H9 (cell line): ENCODE data around the gene CYP24A1. TPM values are rescaled to one million over a fixed set of nuclear protein-coding genes. Genes with fewer than 3 reads are reported as not detected.

Experiments used
- DNase-seq: peaks from one replicate; pipeline ENCODE4 v3.0.0-alpha.2; 2017
- H2AFZ ChIP-seq: one replicate; pipeline ENCODE4 v1.6.1; 2013; ENCODE audit warnings: mild to moderate bottlenecking, low read length, control low read depth, moderate library complexity
- H2AK5ac ChIP-seq: 2 replicates; pipeline ENCODE4 v1.6.1; 2013; ENCODE audit warnings: low read length, control low read depth, mixed read lengths; ENCODE audit not compliant: insufficient read length
- H2BK120ac ChIP-seq: one replicate; pipeline ENCODE4 v1.6.1; 2013; ENCODE audit warnings: low read depth, mild to moderate bottlenecking, low read length, control low read depth, inconsistent platforms; ENCODE audit not compliant: poor library complexity, severe bottlenecking
- H2BK12ac ChIP-seq: 2 replicates; pipeline ENCODE4 v1.6.1; 2013; ENCODE audit warnings: low read length, control low read depth, mixed read lengths, low read depth; ENCODE audit not compliant: insufficient read length
- H2BK15ac ChIP-seq: 2 replicates; pipeline ENCODE4 v1.6.1; 2013; ENCODE audit warnings: low read depth, low read length, control low read depth
- H2BK20ac ChIP-seq: one replicate; pipeline ENCODE4 v1.6.1; 2013; ENCODE audit warnings: low read depth, mild to moderate bottlenecking, low read length, control low read depth, inconsistent platforms; ENCODE audit not compliant: poor library complexity, severe bottlenecking
- H2BK5ac ChIP-seq: 2 replicates; pipeline ENCODE4 v1.6.1; 2013; ENCODE audit warnings: low read length, control low read depth, mixed read lengths; ENCODE audit not compliant: insufficient read length
- H3K14ac ChIP-seq: 2 replicates; pipeline ENCODE4 v1.6.1; 2013; ENCODE audit warnings: low read length, control low read depth; ENCODE audit not compliant: insufficient read depth
- H3K18ac ChIP-seq: 2 replicates; pipeline ENCODE4 v1.6.1; 2013; ENCODE audit warnings: low read depth, mild to moderate bottlenecking, mixed read lengths, low read length, control low read depth; ENCODE audit not compliant: insufficient read length
- H3K23ac ChIP-seq: 2 replicates; pipeline ENCODE4 v1.6.1; 2013; ENCODE audit warnings: low read length, control low read depth, mixed read lengths, low read depth; ENCODE audit not compliant: insufficient read length
- H3K23me2 ChIP-seq: 2 replicates; pipeline ENCODE4 v1.6.1; 2013; ENCODE audit warnings: low read depth, mild to moderate bottlenecking, mixed read lengths, low read length, control low read depth; ENCODE audit not compliant: insufficient read length, poor library complexity, severe bottlenecking
- H3K27ac ChIP-seq: 2 replicates; pipeline ENCODE4 v1.5.1; 2013; ENCODE audit warnings: low read length, control low read depth, mixed read lengths, low read depth; ENCODE audit not compliant: insufficient read length
- H3K27me3 ChIP-seq: 2 replicates; pipeline ENCODE4 v1.6.1; 2013; ENCODE audit warnings: low read length, control low read depth, inconsistent platforms; ENCODE audit not compliant: insufficient read depth
- H3K4ac ChIP-seq: 2 replicates; pipeline ENCODE4 v1.6.1; 2013; ENCODE audit warnings: low read depth, mild to moderate bottlenecking, control low read depth, inconsistent platforms, low read length, moderate library complexity
- H3K4me1 ChIP-seq: 2 replicates; pipeline ENCODE4 v1.6.1; 2013; ENCODE audit warnings: low read length, control low read depth, inconsistent platforms; ENCODE audit not compliant: insufficient read depth
- H3K4me2 ChIP-seq: 2 replicates; pipeline ENCODE4 v1.6.1; 2013; ENCODE audit warnings: low read length, control low read depth, mixed read lengths; ENCODE audit not compliant: insufficient read length, insufficient read depth
- H3K56ac ChIP-seq: 2 replicates; pipeline ENCODE4 v1.6.1; 2013; ENCODE audit warnings: low read depth, mild to moderate bottlenecking, mixed read lengths, low read length, control low read depth; ENCODE audit not compliant: insufficient read length
- H3K79me1 ChIP-seq: 2 replicates; pipeline ENCODE4 v1.6.1; 2013; ENCODE audit warnings: low read depth, mild to moderate bottlenecking, moderate library complexity, low read length, control low read depth, inconsistent platforms; ENCODE audit not compliant: insufficient read depth, poor library complexity, severe bottlenecking
- H3K79me2 ChIP-seq: 2 replicates; pipeline ENCODE4 v1.6.1; 2013; ENCODE audit warnings: low read length, control low read depth, inconsistent platforms; ENCODE audit not compliant: insufficient read depth
- H3K9ac ChIP-seq: 2 replicates; pipeline ENCODE4 v1.6.1; 2013; ENCODE audit warnings: low read length, control low read depth, mixed read lengths; ENCODE audit not compliant: insufficient read length; ENCODE audit errors: extremely low read depth
- H3K9me3 ChIP-seq: one replicate; pipeline ENCODE4 v1.6.1; 2013; ENCODE audit warnings: low read depth, low read length, inconsistent platforms; ENCODE audit not compliant: control insufficient read depth
- H3T11ph ChIP-seq: one replicate; pipeline ENCODE4 v1.6.1; 2013; ENCODE audit warnings: mild to moderate bottlenecking, low read length, control low read depth, inconsistent platforms
- H4K20me1 ChIP-seq: one replicate; pipeline ENCODE4 v1.6.1; 2013; ENCODE audit not compliant: control insufficient read depth, insufficient read length, insufficient read depth
- H4K5ac ChIP-seq: 2 replicates; pipeline ENCODE4 v1.6.1; 2013; ENCODE audit warnings: low read depth, mild to moderate bottlenecking, mixed read lengths, low read length, control low read depth; ENCODE audit not compliant: insufficient read length
- H4K8ac ChIP-seq: replicated peaks from 2 replicates; pipeline ENCODE4 v1.6.1; 2013; ENCODE audit warnings: low read length, control low read depth, mixed read lengths, low read depth; ENCODE audit not compliant: insufficient read length
- H4K91ac ChIP-seq: 2 replicates; pipeline ENCODE4 v1.6.1; 2013; ENCODE audit warnings: low read depth, mild to moderate bottlenecking, moderate library complexity, mixed read lengths, low read length, control low read depth; ENCODE audit not compliant: insufficient read length
- H3K27ac Mint-ChIP-seq, 3 experiments: 2 replicates in 2 of 3; 3 replicates in 1 of 3; pipeline ENCODE4 v1.8.0; 2020 to 2021; ENCODE audit warnings: mixed read lengths in 3 of 3, mild to moderate bottlenecking in 1 of 3, moderate library complexity in 1 of 3
- H3K27me3 Mint-ChIP-seq: 2 replicates; pipeline ENCODE4 v1.8.0; 2021; ENCODE audit warnings: low read depth, mild to moderate bottlenecking, moderate library complexity, mixed read lengths
- H3K36me3 Mint-ChIP-seq, 3 experiments: 2 replicates in 2 of 3; 3 replicates in 1 of 3; pipeline ENCODE4 v1.8.0; 2020 to 2021; ENCODE audit warnings: low read depth in 3 of 3, mixed read lengths in 3 of 3; ENCODE audit not compliant: insufficient read depth in 1 of 3
- H3K4me1 Mint-ChIP-seq, 2 experiments: 2 replicates each; pipeline ENCODE4 v1.8.0; 2020; ENCODE audit warnings: mixed read lengths in 2 of 2
- H3K4me3 Mint-ChIP-seq, 2 experiments: 2 replicates in 1 of 2; 3 replicates in 1 of 2; pipeline ENCODE4 v1.8.0; 2020 to 2021; ENCODE audit warnings: mild to moderate bottlenecking in 2 of 2, mixed read lengths in 2 of 2, moderate library complexity in 1 of 2
- H3K9me3 Mint-ChIP-seq, 2 experiments: 2 replicates in 1 of 2; 3 replicates in 1 of 2; pipeline ENCODE4 v1.8.0; 2020; ENCODE audit warnings: mild to moderate bottlenecking in 2 of 2, mixed read lengths in 2 of 2, moderate library complexity in 1 of 2
- CTCF ChIP-seq: fragments of 200-600 bp; sonication (generic); conservative IDR thresholded peaks from 3 replicates; pipeline ENCODE4 v1.8.0; 2021; ENCODE audit warnings: antibody characterized with exemption, mild to moderate bottlenecking
- WGBS: extraction: QIAGEN DNeasy Blood & Tissue Kit; methylation state at CpG from one replicate; pipeline ENCODE4 v1.1.7; 2013; ENCODE audit warnings: missing lambda C conversion rate, low lambda C conversion rate, mixed read lengths; ENCODE audit not compliant: insufficient read length; ENCODE audit errors: extremely low coverage; 5-methylcytosine and 5-hydroxymethylcytosine counted together
- total RNA-seq: library from RNA; stranded (reverse); gene quantifications from 2 replicates; pipeline ENCODE4 v1.2.1, GENCODE V29; 2021

The CYP24A1 gene
- total RNA-seq, 1 experiment from 2014 or later, result not detected

GRCh38 chr20:54166987-54167662, 6.7 kb downstream of the CYP24A1 start:
- Histone ChIP-seq H2BK20ac (no peak overlapping the region), H3K9me3 (no peaks in the 10 kb centered on the region), H2BK120ac (no peak overlapping the region), H3K23me2 (no peaks in the 10 kb centered on the region), H3K9ac (no peak overlapping the region), H2AK5ac (no peak overlapping the region), H3K23ac (no peak overlapping the region), H3K79me2 (no peaks in the 10 kb centered on the region), H2BK5ac (no peak overlapping the region), H2AFZ (no peak overlapping the region), H3K4ac (no peak overlapping the region), H4K91ac (no peak overlapping the region), H3K27ac (no peak overlapping the region), H4K20me1 (no peaks in the 10 kb centered on the region), H3K18ac (no peak overlapping the region), H4K5ac (no peak overlapping the region), H4K8ac (no peak overlapping the region), H3K4me2 (no peak overlapping the region), H3K56ac (no peak overlapping the region), H3K27me3 (peaks cover 10% of the 10 kb centered on the region; the same call in 1 of the 2 replicates), H3K4me1 (no peaks in the 10 kb centered on the region), H3K79me1 (no peaks in the 10 kb centered on the region), H2BK15ac (no peak overlapping the region), H3K14ac (no peak overlapping the region), H3T11ph (no peak overlapping the region), H2BK12ac (no peak overlapping the region)
- H3K27me3 Mint-ChIP-seq, result peaks cover 49% of the 10 kb centered on the region
- no peaks in the 10 kb centered on the region for H3K36me3 Mint-ChIP-seq
- TF ChIP-seq CTCF, result no peak
- H3K9me3 Mint-ChIP-seq, result no peaks in the 10 kb centered on the region; a peak in 1 of 5 replicates
- no CpG with 5 or more reads among the region's 7 CpGs for WGBS
- peaks cover 0 to 5% of the 10 kb centered on the region in 2 experiments; a peak in 1 of 4 replicates for H3K4me1 Mint-ChIP-seq
- no peak for DNase-seq
- H3K4me3 Mint-ChIP-seq, result no peak overlapping the region
- H3K27ac Mint-ChIP-seq, result no peak overlapping the region
